Measurements from ENCODE around the gene PSME4. TPM values are rescaled to one million over a fixed set of nuclear protein-coding genes. Genes with fewer than 3 reads are reported as not detected.

Gene PSME4
- total RNA-seq, 2 donors from 2014 or later, result 90.6 to 116 TPM

GRCh38 chr2:53820048-53820447, 150.7 kb downstream of the PSME4 start:
- Mint-ChIP-seq H3K36me3 (ENCODE audit: low read depth) (peaks cover 19% of the 10 kb centered on the region), H3K9me3 (no peaks in the 10 kb centered on the region), H3K4me3 (no peak overlapping the region), H3K27ac (no peak overlapping the region), H3K27me3 (ENCODE audit: insufficient read depth) (no peaks in the 10 kb centered on the region), H3K4me1 (no peaks in the 10 kb centered on the region)
- no peaks in the 10 kb centered on the region for H3K9me3 ChIP-seq (ENCODE audit: control insufficient read depth, low read length)
- TF ChIP-seq CTCF (conservative IDR thresholded peaks at IDR 0.05), result no peak
- WGBS, 2 experiments (ENCODE audit: insufficient coverage in 1 of 2, insufficient read length in 1 of 2), result 95% methylated on average over 3 to 9 of the region's 9 CpGs
- H3K4me3 ChIP-seq (ENCODE audit: low read length), result no peak overlapping the region
- H3K36me3 ChIP-seq (ENCODE audit: control insufficient read depth, insufficient read depth, low read length), result peaks cover 36% of the 10 kb centered on the region
- no peak overlapping the region for H3K27ac ChIP-seq (ENCODE audit: low read depth, low read length)
- no peaks in the 10 kb centered on the region for H3K4me1 ChIP-seq (ENCODE audit: control insufficient read depth, insufficient read depth, low read length)
- no peaks in the 10 kb centered on the region for H3K27me3 ChIP-seq (ENCODE audit: control insufficient read depth, insufficient read depth, low read length, poor library complexity, severe bottlenecking)
- no peak overlapping the region for H3K9ac ChIP-seq (ENCODE audit: extremely low read depth, low read length, poor library complexity, severe bottlenecking)
- DNase-seq, result no peak

- H3K9me3 ChIP-seq (ENCODE audit: control insufficient read depth, low read length), result no peaks in the 10 kb centered on the region
- H3K27me3 Mint-ChIP-seq (ENCODE audit: insufficient read depth), result no peaks in the 10 kb centered on the region
- H3K9ac ChIP-seq (ENCODE audit: extremely low read depth, low read length, poor library complexity, severe bottlenecking), result no peak overlapping the region
- H3K36me3 Mint-ChIP-seq (ENCODE audit: low read depth), result peaks cover 20% of the 10 kb centered on the region
- H3K27me3 ChIP-seq (ENCODE audit: control insufficient read depth, insufficient read depth, low read length, poor library complexity, severe bottlenecking), result no peaks in the 10 kb centered on the region
- H3K9me3 Mint-ChIP-seq, result no peaks in the 10 kb centered on the region
- no peak overlapping the region for H3K27ac Mint-ChIP-seq
- H3K27ac ChIP-seq (ENCODE audit: low read depth, low read length), result no peak overlapping the region
- TF ChIP-seq CTCF (conservative IDR thresholded peaks at IDR 0.05), result no peak
- no peaks in the 10 kb centered on the region for H3K4me1 Mint-ChIP-seq
- H3K36me3 ChIP-seq (ENCODE audit: control insufficient read depth, insufficient read depth, low read length), result peaks cover 36% of the 10 kb centered on the region
- DNase-seq, result no peak
- no peaks in the 10 kb centered on the region for H3K4me1 ChIP-seq (ENCODE audit: control insufficient read depth, insufficient read depth, low read length)
- no peak overlapping the region for H3K4me3 ChIP-seq (ENCODE audit: low read length)
- no peak overlapping the region for H3K4me3 Mint-ChIP-seq
- WGBS, 2 experiments (ENCODE audit: insufficient coverage in 1 of 2, insufficient read length in 1 of 2), result 86 to 100% methylated on average over 2 to 4 of the region's 4 CpGs
These were observed 151.2 kb downstream of the PSME4 start for GRCh38 chr2:53819634-53820033.

GRCh38 chr2:53818854-53819435, 151.8 kb downstream of the PSME4 start:
- Histone ChIP-seq H3K27me3 (ENCODE audit: control insufficient read depth, insufficient read depth, low read length, poor library complexity, severe bottlenecking) (no peaks in the 10 kb centered on the region), H3K36me3 (ENCODE audit: control insufficient read depth, insufficient read depth, low read length) (peaks cover 37% of the 10 kb centered on the region), H3K27ac (ENCODE audit: low read depth, low read length) (no peak overlapping the region), H3K9me3 (ENCODE audit: control insufficient read depth, low read length) (no peaks in the 10 kb centered on the region), H3K9ac (ENCODE audit: extremely low read depth, low read length, poor library complexity, severe bottlenecking) (no peak overlapping the region), H3K4me1 (ENCODE audit: control insufficient read depth, insufficient read depth, low read length) (no peaks in the 10 kb centered on the region), H3K4me3 (ENCODE audit: low read length) (no peak overlapping the region)
- Mint-ChIP-seq H3K36me3 (ENCODE audit: low read depth) (peaks cover 23% of the 10 kb centered on the region), H3K4me3 (no peak overlapping the region), H3K27ac (no peak overlapping the region), H3K27me3 (ENCODE audit: insufficient read depth) (no peaks in the 10 kb centered on the region), H3K9me3 (no peaks in the 10 kb centered on the region), H3K4me1 (no peaks in the 10 kb centered on the region)
- DNase-seq, result no peak
- 89 to 97% methylated on average over 3 of the region's 3 CpGs for WGBS, 2 experiments (ENCODE audit: insufficient coverage in 1 of 2, insufficient read length in 1 of 2)
- no peak for TF ChIP-seq CTCF (conservative IDR thresholded peaks at IDR 0.05)

Small RNAs within 50 kb of the gene (microRNA-seq; reads per million reads assigned to microRNA genes)
- gene MIR3682 (ENCODE audit: borderline microRNAs expressed), result not detected

Other genes starting within 250 kb of the PSME4 start
- gene CHAC2, start 203.2 kb downstream of the PSME4 start, total RNA-seq, result 1 to 10 TPM; 3.6 to 4.8 TPM
- 10 to 100 TPM; 37.9 to 40.3 TPM for gene ASB3, start 184.0 kb downstream of the PSME4 start, total RNA-seq
- 10 to 100 TPM; 33.4 to 38.4 TPM for gene ERLEC1, start 183.9 kb downstream of the PSME4 start, total RNA-seq
- gene GPR75, start 111.0 kb downstream of the PSME4 start, total RNA-seq, result 1 to 10 TPM; 3.6 to 6.7 TPM
- gene ACYP2, start 144.6 kb upstream of the PSME4 start, total RNA-seq, result 1 to 10 TPM; 7.4 to 8.6 TPM